ENCODE data around the gene CACNA1C.

DNA sequence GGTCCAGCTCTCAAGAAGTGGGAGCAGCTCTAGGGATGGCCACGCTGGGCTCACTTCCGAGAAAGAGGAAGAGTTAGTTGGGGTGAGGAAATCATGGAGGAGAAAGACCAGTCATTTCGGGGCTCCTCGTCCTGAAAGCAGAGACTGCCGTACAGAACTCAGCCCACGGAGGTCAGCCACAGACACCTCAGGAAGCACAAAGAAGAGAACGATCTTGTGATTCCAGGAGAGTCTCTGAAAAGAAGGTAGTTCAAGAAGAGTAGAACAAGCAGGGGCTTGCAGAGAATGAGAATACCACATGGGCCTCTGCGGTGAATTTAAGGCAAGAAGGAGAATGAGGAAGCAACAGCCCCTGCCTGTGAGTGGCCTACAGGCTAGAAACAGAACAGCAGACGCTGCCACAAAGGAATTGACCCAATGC is 311.9 kb downstream of the CACNA1C start:
- TF ChIP-seq GATA3 (IDR thresholded peaks at IDR 0.05; ENCODE audit: low read depth, low read length) (no peak), GATA2 (IDR thresholded peaks at IDR 0.05; ENCODE audit: low read depth, low read length) (no peak)
